Caco-2 (cell line): ENCODE measurements around the gene ZNF215. TPM values are rescaled to one million over a fixed set of nuclear protein-coding genes. Genes with fewer than 3 reads are reported as not detected.
"Not testable (repeated sequence)": the region's sequence is repeated elsewhere in the genome, so short reads cannot be mapped to it uniquely, and the experiment has no call there.

Experiments used
- BruUV-seq: library from RNA; stranded (reverse); fragments of 400-500 nt; replicated peaks from 2 replicates; lab custom pipeline; 2021; lab: Mats Ljungman, UMichigan
- CTCF ChIA-PET: fragments of 300-600 bp; sonication (Branson Sonifier 250); formaldehyde crosslinking; loops from one replicate; lab custom pipeline; 2022; ENCODE audit warnings: antibody characterized with exemption; lab: Charles Lee
- POLR2A ChIA-PET: fragments of 300-600 bp; sonication (Branson Sonifier 250); formaldehyde crosslinking; loops from one replicate; lab custom pipeline; 2022; ENCODE audit warnings: antibody characterized with exemption; lab: Charles Lee
- DNase-seq, 2 experiments: peaks; one replicate each; pipeline versions ENCODE4 v3.0.0 to v3.0.0-alpha.2; 2020 to 2022
- H3K27me3 ChIP-seq: replicated peaks from 2 replicates; pipeline ENCODE4 v1.6.0; 2011; ENCODE audit warnings: low read length; ENCODE audit not compliant: control insufficient read depth, insufficient read depth
- H3K36me3 ChIP-seq: 2 replicates; pipeline ENCODE4 v1.5.1; 2011; ENCODE audit warnings: low read length; ENCODE audit not compliant: control insufficient read depth, insufficient read depth
- H3K4me1 ChIP-seq: fragments of 250-450 bp; sonication (Bioruptor Pico); 2 replicates; pipeline ENCODE4 v1.5.1; 2020; ENCODE audit warnings: mild to moderate bottlenecking
- H3K4me3 ChIP-seq: 2 replicates; pipeline ENCODE4 v1.5.1; 2011; ENCODE audit warnings: low read depth, mild to moderate bottlenecking, control low read depth, low read length
- H3K9me3 ChIP-seq: fragments of 250-450 bp; sonication (Bioruptor Pico); 2 replicates; pipeline ENCODE4 v1.5.1; 2020; ENCODE audit warnings: mild to moderate bottlenecking, moderate library complexity
- H3K27ac Mint-ChIP-seq: one replicate; pipeline ENCODE4 v1.8.0; 2022; ENCODE audit warnings: mixed read lengths; ENCODE audit not compliant: unreplicated experiment
- H3K27me3 Mint-ChIP-seq: one replicate; pipeline ENCODE4 v1.8.0; 2022; ENCODE audit warnings: mixed read lengths; ENCODE audit not compliant: insufficient read depth, unreplicated experiment
- H3K36me3 Mint-ChIP-seq: one replicate; pipeline ENCODE4 v1.8.0; 2022; ENCODE audit warnings: mild to moderate bottlenecking, mixed read lengths; ENCODE audit not compliant: insufficient read depth, unreplicated experiment
- H3K4me1 Mint-ChIP-seq: one replicate; pipeline ENCODE4 v1.8.0; 2022; ENCODE audit warnings: low read depth, mixed read lengths; ENCODE audit not compliant: unreplicated experiment
- H3K4me3 Mint-ChIP-seq: one replicate; pipeline ENCODE4 v1.8.0; 2022; ENCODE audit warnings: mild to moderate bottlenecking, moderate library complexity, mixed read lengths; ENCODE audit not compliant: unreplicated experiment
- H3K9me3 Mint-ChIP-seq: one replicate; pipeline ENCODE4 v1.8.0; 2022; ENCODE audit warnings: mixed read lengths; ENCODE audit not compliant: unreplicated experiment
- CTCF ChIP-seq, 2 experiments: fragments of 200-600 bp in 1 of 2; IDR thresholded peaks; 1 replicate in 1 of 2; 2 replicates in 1 of 2; pipeline versions ENCODE4 v1.5.1 to v1.8.0; 2011 to 2022; ENCODE audit warnings: antibody characterized with exemption in 1 of 2, control low read depth in 1 of 2, inconsistent platforms in 1 of 2, low read depth in 1 of 2, low read length in 1 of 2, mild to moderate bottlenecking in 1 of 2, moderate library complexity in 1 of 2; ENCODE audit not compliant: insufficient read depth in 1 of 2, severe bottlenecking in 1 of 2, unreplicated experiment in 1 of 2
- intact Hi-C: fragments of 100-400 bp; cut with micrococcal nuclease; formaldehyde crosslinking; loops from one replicate; pipeline ENCODE4 v1.10.0; 2022; ENCODE audit not compliant: unreplicated experiment
- total RNA-seq: library from RNA; stranded (reverse); gene quantifications from 2 replicates; pipeline ENCODE4 v1.2.3, GENCODE V29; 2022

The ZNF215 gene
- total RNA-seq, 1 experiment from 2014 or later: not detected

DNA sequence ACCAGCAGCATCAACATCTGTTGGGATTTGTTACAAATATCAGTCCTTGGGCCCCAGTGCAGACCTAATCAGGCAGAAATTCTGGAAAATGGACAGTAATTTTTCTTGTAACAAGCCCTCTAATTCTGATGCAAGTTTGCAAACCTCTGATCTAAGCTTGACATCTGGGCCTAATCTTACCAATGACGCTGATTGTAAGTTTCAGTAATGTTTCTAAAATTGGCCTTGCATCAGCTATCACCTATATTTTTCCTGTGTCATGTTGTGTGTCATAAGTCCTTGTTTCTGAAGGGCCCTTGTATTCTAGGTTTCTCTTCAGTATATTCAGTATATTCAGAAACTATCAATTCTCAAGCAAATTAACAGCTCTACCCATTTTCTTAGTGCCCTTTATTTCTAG is 36.4 kb downstream of the ZNF215 start:
- Mint-ChIP-seq H3K9me3 (no peaks in the 10 kb centered on the region), H3K36me3 (no peaks in the 10 kb centered on the region), H3K27ac (no peak overlapping the region), H3K4me3 (no peak overlapping the region), H3K27me3 (peaks cover 7% of the 10 kb centered on the region), H3K4me1 (no peaks in the 10 kb centered on the region)
- intact Hi-C loops: no loop called here
- Histone ChIP-seq H3K4me1 (no peaks in the 10 kb centered on the region), H3K4me3 (no peak overlapping the region), H3K27me3 (no peaks in the 10 kb centered on the region), H3K36me3 (no peaks in the 10 kb centered on the region), H3K9me3 (no peaks in the 10 kb centered on the region)
- ChIA-PET CTCF (no interaction called here), POLR2A (no interaction called here)
- TF ChIP-seq CTCF (IDR thresholded peaks at IDR 0.05; ENCODE audit: insufficient read depth in 1 of 2, low read depth in 1 of 2, low read length in 1 of 2, severe bottlenecking in 1 of 2, unreplicated experiment in 1 of 2): no peak
- no TSS peak for BruUV-seq
- DNase-seq: no peak

- intact Hi-C loops: no loop called here
- H3K9me3 Mint-ChIP-seq: no peaks in the 10 kb centered on the region
- H3K4me3 Mint-ChIP-seq: no peak overlapping the region
- no peak overlapping the region for H3K27ac Mint-ChIP-seq
- ChIA-PET POLR2A (no interaction called here), CTCF (no interaction called here)
- Histone ChIP-seq H3K36me3 (no peaks in the 10 kb centered on the region), H3K4me1 (no peaks in the 10 kb centered on the region), H3K27me3 (no peaks in the 10 kb centered on the region), H3K9me3 (no peaks in the 10 kb centered on the region), H3K4me3 (no peak overlapping the region)
- no peak for TF ChIP-seq CTCF (IDR thresholded peaks at IDR 0.05; ENCODE audit: insufficient read depth in 1 of 2, low read depth in 1 of 2, low read length in 1 of 2, severe bottlenecking in 1 of 2, unreplicated experiment in 1 of 2)
- no peak for DNase-seq
- no peaks in the 10 kb centered on the region for H3K4me1 Mint-ChIP-seq
- BruUV-seq: no TSS peak
- no peaks in the 10 kb centered on the region for H3K27me3 Mint-ChIP-seq
- no peaks in the 10 kb centered on the region for H3K36me3 Mint-ChIP-seq
These were observed 42.6 kb downstream of the ZNF215 start for GRCh38 chr11:6968816-6969215.

DNA sequence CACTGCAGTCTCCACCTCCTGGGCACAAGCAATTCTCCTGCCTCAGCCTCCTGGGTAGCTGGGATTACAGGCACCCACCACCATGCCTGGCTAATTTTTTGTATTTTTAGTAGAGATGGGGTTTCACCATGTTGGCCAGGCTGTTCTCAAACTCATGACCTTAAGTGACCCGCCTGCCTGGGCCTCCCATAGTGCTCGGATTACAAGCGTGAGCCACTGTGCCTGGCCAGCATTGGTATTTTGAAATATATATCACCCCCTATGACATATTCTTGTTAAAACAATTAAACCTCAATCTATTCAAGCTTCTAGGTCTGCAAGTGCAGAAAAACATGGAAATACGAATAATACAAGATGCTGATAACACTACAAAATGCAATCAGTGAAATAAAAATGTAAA is 43.6 kb downstream of the ZNF215 start:
- H3K9me3 ChIP-seq, DNase-seq, H3K27me3 ChIP-seq, H3K36me3 ChIP-seq, H3K27me3 Mint-ChIP-seq, POLR2A ChIA-PET, H3K4me3 Mint-ChIP-seq, BruUV-seq, H3K27ac Mint-ChIP-seq, H3K4me3 ChIP-seq, CTCF ChIA-PET, intact Hi-C loops, H3K4me1 Mint-ChIP-seq, H3K9me3 Mint-ChIP-seq, H3K4me1 ChIP-seq, H3K36me3 Mint-ChIP-seq: not testable (repeated sequence)

- ChIA-PET CTCF (no interaction called here), POLR2A (no interaction called here)
- Mint-ChIP-seq H3K9me3 (no peaks in the 10 kb centered on the region), H3K4me3 (no peak overlapping the region), H3K4me1 (no peaks in the 10 kb centered on the region), H3K36me3 (no peaks in the 10 kb centered on the region), H3K27ac (no peak overlapping the region), H3K27me3 (no peaks in the 10 kb centered on the region)
- H3K9me3 ChIP-seq: no peaks in the 10 kb centered on the region
- TF ChIP-seq CTCF (IDR thresholded peaks at IDR 0.05; ENCODE audit: insufficient read depth in 1 of 2, low read depth in 1 of 2, low read length in 1 of 2, severe bottlenecking in 1 of 2, unreplicated experiment in 1 of 2): no peak
- no TSS peak for BruUV-seq
- intact Hi-C loops: no loop called here
- DNase-seq: no peak
- H3K36me3 ChIP-seq: no peaks in the 10 kb centered on the region
- no peaks in the 10 kb centered on the region for H3K27me3 ChIP-seq
- no peak overlapping the region for H3K4me3 ChIP-seq
- no peaks in the 10 kb centered on the region for H3K4me1 ChIP-seq
These were observed 53.1 kb downstream of the ZNF215 start for GRCh38 chr11:6979365-6979764.
